ENCODE data around the gene ENAH.
A peak's percentile ranks its signal among the peaks of the same experiment; 100 is the strongest.
"Not testable (repeated sequence)": the region's sequence is repeated elsewhere in the genome, so short reads cannot be mapped to it uniquely, and the experiment has no call there.

Gene ENAH

GRCh38 chr1:225642177-225642576 is 10.7 kb downstream of the ENAH start:
- DNase-seq, result no peak

- no peak for DNase-seq
Observed at GRCh38 chr1:225638853-225639252, 14.1 kb downstream of the ENAH start.

GRCh38 chr1:225637651-225638199 is 15.2 kb downstream of the ENAH start:
- no peak for DNase-seq

DNA sequence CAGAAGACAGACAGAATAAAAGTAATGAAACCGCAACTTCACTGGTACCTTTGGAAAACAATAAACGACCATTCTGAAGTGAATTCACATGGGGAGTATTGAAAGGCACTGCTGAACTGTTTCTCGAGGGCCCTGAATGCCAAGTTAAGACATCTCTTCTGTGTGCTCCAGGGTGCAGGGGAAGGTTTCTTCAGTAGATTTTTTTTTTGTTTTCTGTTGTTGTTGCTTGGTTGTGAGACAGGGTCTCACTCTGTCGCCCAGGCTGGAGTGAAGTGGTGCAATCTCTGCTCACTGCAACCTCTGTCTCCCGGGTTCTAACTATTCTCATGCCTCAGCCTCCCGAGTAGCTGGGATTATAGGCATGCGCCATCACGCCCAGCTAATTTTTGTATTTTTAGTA is 15.9 kb downstream of the ENAH start:
- not testable (repeated sequence) for DNase-seq

DNA sequence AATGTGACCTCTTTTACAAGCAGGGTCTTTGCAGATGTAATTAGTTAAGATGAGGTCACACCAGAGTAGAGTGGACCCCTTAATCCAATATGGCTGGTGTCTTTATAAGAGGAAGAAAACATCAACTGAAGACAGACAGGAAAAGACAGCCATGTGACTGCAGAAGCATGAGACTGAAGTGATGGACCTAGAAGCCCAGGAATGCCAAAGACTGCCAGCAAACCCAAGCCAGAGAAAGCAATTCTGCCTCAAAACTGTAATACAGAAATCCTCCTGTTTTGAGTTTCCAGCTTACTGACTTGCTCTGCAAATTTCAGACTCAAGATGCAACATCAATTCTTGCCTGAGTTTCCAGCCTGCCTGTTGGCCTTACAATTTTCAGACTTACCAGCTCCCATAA is 17.3 kb downstream of the ENAH start:
- DNase-seq, result no peak

DNA sequence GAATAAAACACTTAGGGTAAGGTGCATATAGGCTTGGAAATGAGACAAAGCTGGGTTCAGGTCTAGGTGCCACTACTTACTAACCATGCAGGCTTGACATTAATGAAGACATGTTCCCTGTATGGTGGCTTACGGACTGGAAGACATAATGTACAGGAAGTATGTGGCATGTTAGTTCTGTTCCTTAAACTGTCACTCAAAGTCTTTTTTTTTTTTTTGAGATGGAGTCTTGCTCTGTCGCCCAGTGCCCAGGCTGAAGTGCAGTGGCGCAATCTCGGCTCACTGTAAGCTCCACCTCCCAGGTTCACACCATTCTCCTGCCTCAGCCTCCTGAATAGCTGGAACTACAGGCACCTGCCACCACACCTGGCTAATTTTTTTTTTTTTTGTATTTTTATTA is 20.1 kb downstream of the ENAH start:
- DNase-seq, result not testable (repeated sequence)

GRCh38 chr1:225631021-225631663 is 21.8 kb downstream of the ENAH start:
- DNase-seq, result no peak

GRCh38 chr1:225629483-225629882 is 23.4 kb downstream of the ENAH start:
- DNase-seq, result no peak

DNA sequence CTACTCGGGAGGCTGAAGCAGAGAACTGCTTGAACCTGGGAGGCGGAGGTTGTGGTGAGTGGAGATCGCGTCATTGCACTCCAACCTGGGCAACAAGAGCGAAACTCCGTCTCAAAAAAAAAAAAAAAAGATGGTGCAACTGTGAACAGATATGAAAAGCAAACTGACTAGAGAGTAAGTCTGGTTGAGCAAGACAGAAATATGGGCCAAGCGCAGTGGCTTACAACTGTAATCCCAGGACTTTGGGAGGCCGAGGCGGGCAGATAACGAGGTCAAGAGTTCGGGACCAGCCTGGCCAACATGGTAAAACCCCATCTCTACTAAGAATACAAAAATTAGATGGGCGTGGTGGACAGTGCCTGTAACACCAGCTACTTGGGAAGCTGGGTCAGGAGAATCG is 24.1 kb downstream of the ENAH start:
- DNase-seq, result not testable (repeated sequence)

DNA sequence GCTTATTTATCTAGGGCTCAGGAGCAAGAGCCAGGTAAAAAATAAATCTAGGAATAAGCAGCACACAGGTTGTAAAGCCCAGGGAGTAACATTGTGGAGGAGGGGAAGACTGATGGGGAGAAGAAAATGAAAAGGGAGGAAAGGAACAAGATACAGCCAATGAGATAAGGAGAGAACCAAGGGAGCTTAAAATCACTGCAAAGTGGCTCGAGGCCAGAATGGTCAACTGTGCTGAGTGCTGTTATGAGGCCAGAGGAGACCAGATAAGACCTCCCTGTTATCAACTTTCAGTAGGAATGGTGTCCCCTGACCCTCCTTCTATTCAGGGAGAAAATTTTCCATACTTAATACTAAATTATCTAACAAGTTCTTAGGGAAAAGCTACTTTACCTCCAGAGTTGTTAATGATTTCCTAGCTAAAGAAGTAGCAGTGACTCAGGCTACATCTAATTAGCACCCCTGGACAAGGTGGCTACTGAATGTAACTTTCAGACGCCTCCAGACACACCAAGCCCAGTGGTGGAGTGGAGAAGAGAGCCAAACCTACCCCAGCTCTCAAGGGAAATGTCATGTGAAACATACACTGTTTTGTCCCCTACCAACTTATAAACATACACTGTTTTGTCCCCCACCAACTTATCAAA is 25.5 kb downstream of the ENAH start:
- DNase-seq, result no peak

- DNase-seq, result no peak
Observed at GRCh38 chr1:225626698-225627097, 26.2 kb downstream of the ENAH start.

DNA sequence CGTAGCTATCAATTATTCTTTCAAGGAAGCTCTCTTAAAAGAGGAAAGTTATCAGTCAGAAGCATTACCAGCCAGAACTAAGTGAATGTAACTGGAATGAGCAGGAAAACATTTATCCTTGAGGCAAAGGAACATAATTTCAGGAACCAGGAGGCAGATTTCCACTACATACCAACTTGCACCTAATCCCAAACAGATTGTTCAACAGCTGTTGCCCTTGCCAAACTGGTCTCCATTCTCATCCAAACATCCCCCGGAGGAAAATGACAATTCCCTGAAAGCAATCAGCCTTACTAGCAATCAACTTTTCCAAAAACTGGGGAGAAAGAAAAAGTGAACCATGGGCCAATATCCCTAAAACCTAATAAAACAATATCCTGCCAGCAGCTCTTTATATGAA is 35.0 kb downstream of the ENAH start:
- DNase-seq, result peak; percentile 78

DNA sequence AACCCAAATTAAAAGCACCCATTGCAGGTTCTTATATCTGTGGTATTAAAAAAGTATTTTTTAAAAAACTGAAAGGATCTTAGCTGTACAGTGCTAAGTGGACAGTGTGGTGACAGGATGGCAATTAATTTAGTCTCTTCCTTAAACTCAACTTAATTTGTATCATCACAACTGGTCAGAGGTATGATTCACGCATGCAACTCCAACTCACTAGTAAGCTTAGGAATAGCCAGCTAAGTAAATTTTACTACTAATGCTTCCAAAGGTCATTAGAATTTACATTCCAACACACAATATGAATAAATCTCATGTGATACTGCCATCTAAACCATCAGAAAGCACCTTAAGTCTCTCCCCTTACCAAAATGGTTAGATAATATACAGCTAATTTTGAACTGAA is 35.4 kb downstream of the ENAH start:
- no peak for DNase-seq

GRCh38 chr1:225615403-225615790 is 37.5 kb downstream of the ENAH start:
- DNase-seq, result not testable (repeated sequence)

DNA sequence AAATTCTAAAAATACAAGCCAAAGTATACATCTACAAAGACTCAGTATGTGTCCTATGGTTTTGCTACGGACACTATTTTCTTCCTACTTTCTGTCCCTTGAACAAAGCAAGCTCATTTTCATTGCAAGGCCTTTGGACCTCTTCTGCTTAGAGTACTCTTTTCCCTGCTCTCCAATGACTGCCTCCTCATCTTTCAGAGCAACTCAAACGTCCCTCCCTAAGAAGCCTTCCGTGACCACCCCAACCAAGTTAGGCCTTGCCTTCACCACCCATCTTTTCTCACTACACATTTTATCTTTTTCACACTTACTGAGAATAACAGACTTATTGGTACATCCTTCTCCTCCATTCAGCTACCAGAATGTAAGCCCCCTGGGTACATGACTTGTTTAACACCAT is 39.9 kb downstream of the ENAH start:
- no peak for DNase-seq

DNA sequence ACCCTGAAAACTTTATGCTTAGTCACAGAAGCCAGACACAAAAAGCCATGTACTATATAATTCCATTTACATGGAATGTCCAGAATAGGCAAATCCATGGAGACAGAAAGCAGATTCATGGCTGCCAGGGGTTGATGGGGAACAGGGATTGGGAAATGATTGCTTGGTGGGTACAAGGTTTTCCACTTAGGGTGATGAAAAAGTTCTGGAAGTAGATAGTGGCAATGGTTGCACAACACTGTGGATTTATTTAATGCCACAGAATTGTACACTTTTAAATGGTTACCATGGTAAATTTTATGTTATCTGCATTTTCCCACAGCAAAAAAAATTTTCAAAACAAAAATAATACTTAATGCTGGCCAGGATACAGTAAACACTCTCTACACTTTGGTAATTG is 40.6 kb downstream of the ENAH start:
- no peak for DNase-seq

DNA sequence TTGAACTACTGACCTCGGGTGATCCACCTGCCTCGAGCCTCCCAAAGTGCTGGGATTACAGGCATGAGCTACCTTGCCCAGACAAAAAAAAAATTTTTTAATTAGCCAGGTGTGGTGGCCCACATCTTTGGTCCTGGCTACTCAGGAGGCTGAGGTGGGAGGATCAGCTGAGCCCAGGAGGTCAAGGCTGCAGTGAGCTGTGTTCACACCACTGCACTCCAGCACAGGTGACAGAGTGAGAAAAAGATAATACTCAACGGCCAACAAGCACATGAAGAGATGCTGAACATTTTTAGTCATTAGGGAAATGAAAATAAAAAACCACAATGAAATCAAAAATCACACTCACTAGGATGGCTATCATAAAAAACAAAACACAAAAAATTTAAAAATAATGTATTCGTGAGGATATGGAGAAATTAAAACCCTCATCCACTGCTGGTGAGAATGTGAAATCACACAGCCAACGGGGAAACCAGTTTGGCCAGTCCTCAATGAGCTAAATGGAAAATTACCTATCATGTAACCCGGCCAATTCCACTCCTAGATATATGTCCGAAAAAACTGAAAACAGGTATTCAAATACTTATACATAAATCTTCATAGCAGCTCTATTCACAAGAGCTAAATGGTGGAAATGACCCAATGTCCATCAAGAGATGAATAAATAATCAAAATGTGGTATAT is 41.2 kb downstream of the ENAH start:
- no peak for DNase-seq

DNA sequence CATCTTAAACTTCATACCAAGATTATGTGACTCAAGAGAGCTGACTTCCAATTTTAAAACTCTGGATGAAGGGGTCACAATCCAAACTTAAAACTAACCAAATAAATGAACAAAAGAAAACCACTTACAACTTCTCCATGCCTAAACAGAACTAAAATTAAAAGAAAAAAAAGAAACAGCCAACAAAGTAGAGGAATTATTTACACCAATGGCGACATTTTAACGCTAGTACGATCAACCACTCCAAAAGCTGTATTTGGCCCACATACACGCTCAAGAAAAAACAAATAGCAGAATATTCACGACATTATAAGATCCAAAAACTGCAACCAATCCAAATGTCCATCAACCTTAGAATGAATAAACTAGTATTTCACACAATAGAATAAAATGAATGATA is 42.4 kb downstream of the ENAH start:
- no peak for DNase-seq

GRCh38 chr1:225608014-225608796 is 44.7 kb downstream of the ENAH start:
- no peak for DNase-seq

DNA sequence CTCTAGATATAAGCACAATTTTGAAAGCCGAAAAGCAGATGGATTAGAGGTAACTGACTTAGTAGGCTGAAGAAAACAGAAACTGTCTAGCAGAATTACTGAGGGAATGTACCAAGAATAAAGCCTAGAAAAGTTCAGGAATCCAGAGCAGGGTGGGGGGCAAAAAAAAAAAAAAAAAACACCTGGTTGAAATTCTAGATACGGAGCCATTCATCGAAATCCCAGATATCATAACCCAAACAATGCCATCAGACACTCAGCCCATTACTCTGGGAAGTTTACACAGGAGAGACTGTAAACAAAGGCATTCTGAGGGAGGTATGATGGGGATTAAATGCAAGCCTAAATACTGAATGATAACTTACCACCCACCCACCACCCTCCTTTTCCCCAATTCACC is 45.6 kb downstream of the ENAH start:
- no peak for DNase-seq

GRCh38 chr1:225603538-225604354 is 49.2 kb downstream of the ENAH start:
- DNase-seq, result no peak

DNA sequence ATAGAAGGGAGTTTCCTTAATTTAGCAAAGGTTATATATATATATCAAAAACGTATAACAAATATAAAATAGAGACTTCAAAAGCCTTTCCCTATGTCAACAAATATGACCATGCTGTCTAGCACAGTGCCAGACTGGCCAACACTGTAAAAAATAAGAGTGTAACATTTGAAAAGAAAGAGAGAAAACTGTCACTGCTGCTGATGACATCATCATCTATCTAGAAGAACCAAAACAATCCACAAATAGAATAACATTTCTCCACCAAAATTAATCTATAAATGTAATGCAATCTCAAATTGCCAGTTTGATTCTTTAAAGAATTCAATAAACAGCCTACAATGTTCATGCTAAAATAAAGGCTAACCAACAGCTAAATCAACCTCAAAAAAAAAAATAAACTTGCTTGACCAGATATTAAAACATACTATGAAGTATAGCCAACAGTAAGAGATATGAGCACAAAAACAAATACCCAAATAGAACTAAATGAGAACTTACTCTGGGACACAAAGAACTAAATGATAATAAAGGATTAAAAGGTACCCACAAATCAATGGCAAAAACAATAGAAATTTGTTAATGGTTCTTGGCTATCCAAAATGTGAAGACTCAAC is 50.2 kb downstream of the ENAH start:
- no peak for DNase-seq

Measured in NCI-H2171 treated with DMSO at 0.1 percent for 48 hours (cell line).